Hematopoietic multipotent progenitor cell treated with erythropoietin and hydrocortisone succinate and interleukin-3 and kit ligand, for 4 days (in vitro differentiated cells): ENCODE data around the gene APP.
A peak's percentile ranks its signal among the peaks of the same experiment; 100 is the strongest.
"Not testable (repeated sequence)": the region's sequence is repeated elsewhere in the genome, so short reads cannot be mapped to it uniquely, and the experiment has no call there.

ENCODE experiments used
- DNase-seq: peaks from one replicate; pipeline ENCODE4 v3.0.0-alpha.2; 2015

The APP gene

DNA sequence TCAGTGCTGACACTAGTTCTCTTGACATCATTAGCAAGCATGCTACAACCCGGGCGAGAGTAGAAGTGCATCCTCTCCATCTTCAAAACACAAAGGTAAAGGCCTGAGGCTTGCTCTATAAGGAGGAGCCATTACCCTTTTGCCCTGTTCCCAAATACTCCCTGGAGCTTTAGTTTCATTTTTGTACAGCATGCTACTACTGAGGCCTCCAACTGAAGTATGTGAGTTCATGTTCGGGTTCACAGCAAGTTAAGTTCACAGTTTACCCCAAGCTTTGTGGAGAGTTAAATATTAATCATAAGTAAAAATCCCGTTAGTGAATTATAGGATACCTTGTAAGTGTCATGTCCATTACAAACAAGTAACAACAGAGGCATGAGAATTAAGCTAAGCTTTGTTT is 156.6 kb downstream of the APP start:
- DNase-seq = no peak

- not testable (repeated sequence) for DNase-seq
Observed at GRCh38 chr21:26012482-26012881, 158.1 kb downstream of the APP start.

GRCh38 chr21:26011292-26011940 is 159.2 kb downstream of the APP start:
- peak; percentile 10 for DNase-seq

DNA sequence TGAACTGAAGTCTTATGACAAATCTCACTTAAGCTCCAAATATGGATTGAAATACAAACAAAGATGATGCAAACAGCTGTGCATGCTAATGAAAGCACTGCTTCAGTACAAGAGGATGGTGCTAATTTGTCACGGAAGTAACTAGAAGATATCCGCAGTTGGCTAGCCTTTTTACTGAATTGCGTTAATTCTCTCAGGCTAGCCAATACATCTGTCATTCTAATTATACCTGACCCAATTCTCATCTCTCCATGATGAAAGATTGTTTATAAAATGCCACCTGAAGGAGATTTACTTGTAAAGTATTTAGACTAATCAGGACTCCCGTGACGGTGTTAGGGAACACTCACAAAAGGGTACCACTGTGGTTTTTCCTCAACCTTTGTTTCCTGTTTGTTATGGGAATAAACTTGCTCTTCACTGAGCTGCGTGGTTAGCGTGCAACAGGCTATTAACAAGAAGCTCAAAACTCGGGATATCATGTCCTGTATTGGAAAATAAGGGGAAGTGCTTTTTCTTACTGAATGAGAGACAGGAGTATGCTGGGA is 162.5 kb downstream of the APP start:
- DNase-seq = no peak

- no peak for DNase-seq
Observed at GRCh38 chr21:26005464-26005863, 165.1 kb downstream of the APP start.

DNA sequence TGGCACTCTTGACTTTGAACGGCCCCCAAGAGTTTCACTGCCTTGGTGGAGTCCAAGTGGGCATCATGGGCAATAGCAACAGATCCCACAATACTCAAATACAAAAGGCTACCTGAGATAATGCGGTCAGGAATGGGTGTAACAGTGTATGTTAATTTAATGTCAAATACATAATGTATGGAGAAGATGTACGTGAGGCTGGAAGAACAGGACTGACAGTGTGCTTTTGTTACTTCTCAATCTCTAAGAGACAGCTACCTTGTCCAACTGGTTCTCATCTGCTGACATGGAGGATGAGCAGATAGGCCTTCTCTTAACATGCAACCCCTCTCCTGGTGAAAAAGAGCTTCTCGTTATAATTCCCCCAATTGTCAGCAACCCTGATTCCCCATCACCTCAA is 167.2 kb downstream of the APP start:
- DNase-seq = no peak

DNA sequence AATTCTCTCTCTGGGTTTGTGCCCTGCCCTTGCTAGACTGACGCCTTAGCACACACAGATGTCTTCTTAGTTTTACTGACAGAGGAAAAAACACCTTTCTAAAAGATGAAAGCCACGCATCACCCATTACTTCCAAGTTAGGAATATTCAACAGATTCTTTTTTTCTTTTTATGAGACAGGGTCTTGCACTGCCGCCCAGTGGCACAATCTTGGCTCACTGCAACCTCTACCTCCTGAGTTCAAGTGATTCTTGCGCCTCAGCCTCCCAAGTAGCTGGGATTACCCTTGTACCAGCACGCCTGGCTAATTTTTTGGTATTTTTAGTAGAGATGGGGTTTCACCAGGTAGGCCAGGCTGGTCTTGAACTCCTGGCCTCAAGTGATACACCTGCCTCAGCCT is 169.2 kb downstream of the APP start:
- no peak for DNase-seq

- DNase-seq = peak; percentile 23
Observed at GRCh38 chr21:25999921-26000582, 170.5 kb downstream of the APP start.

DNA sequence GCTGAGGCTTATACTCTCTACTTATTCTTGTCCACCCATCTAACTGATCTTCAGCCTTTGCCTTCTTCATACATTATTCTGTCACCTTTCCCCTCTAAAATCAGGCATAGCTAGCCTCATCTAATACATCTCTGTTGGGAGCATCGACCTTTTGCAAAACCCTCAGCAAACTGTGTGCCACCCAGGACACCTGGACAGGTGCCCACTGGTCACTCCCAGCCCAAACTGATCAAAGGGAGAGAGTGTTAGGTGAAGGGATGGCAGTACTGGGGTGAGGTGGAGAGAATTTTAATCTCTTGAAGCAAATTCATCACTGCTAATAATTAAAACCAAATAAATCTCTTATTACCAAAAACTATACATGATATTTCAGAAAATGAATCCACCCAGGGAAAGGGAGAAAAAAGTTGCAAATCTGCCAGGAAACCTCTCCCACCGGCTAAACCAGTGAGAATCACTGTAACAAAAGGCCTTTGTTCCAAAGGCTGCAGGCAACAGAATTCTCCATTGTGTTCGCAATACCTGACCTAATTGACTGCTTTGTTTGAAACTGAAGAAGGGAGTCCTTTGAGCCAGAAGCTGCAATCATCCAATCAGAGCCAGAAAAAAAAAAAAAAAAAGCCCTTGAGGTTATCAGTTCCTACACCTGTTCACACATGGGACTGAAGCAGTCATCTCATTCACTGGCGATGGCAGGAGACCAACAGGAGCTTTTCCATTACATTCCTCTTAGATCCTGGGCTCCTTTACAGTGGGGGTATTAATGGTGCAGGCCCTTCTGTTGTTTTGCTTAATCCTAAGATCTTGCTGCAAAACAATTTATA is 172.6 kb downstream of the APP start:
- no peak for DNase-seq

- DNase-seq = no peak
Observed at GRCh38 chr21:25995278-25995677, 175.3 kb downstream of the APP start.

- DNase-seq = no peak
Observed at GRCh38 chr21:25994758-25995163, 175.8 kb downstream of the APP start.

- no peak for DNase-seq
Observed at GRCh38 chr21:25988738-25989137, 181.8 kb downstream of the APP start.

DNA sequence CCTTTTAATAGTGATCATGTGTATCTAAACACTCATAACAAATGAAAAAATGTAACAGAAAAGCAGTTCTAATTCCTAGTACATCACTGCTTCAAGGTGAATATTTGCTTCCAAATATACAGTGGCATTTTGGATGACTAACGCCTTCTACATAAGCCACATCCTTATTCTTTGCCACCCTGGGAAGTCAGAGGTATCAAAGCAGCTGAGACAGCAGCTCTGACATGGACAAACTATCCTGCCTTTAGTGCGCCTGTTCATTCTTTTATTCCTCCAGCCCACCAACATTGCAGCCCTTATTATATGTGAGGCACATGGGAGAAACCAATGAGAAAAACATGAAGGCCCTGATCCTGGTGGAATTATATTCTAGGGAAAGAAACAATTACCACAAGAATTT is 183.0 kb downstream of the APP start:
- DNase-seq = no peak

- no peak for DNase-seq
Observed at GRCh38 chr21:25986928-25987327, 183.6 kb downstream of the APP start.

DNA sequence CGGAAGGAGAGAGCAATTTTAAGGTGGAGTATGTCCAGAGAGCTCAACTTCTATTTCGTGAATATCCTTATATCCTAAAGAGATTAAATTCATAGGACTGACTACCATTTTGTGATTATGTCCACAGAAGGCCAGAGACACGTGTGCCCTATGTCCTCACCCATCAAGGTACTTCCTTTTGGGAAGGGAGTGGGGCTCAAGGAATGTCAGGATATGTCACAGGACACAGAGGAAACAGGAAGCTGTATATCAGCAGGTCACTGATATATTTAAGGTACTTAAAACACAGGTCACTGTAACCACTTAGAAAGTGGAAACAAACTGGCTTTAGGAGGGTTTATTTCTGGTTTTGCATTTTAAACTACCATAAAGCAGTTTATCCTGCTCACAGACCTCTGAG is 184.6 kb downstream of the APP start:
- DNase-seq = no peak

- no peak for DNase-seq
Observed at GRCh38 chr21:25984538-25984937, 186.0 kb downstream of the APP start.

GRCh38 chr21:25983745-25984144 is 186.8 kb downstream of the APP start:
- no peak for DNase-seq

DNA sequence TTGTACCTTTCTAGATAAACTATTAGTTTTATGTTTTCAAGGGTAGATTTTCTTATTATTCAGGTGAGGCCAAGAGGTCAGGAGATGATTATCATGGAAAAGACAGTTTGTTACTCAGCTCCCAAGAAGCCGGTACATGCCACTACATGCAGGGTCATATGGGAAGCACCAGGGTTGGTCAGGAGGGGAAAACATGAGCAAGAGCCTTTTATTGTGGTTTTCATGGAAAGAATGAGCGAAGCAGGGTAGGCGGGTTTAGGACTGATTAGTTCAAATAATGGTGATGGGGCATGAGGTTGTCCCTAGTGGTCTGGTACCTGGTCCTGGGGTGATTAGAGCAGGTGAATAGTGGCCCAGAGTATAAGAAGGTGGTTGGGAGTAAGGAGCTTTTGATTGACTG is 189.9 kb downstream of the APP start:
- no peak for DNase-seq

- no peak for DNase-seq
Observed at GRCh38 chr21:25979845-25980616, 190.5 kb downstream of the APP start.

GRCh38 chr21:25977068-25977611 is 193.4 kb downstream of the APP start:
- DNase-seq = no peak

DNA sequence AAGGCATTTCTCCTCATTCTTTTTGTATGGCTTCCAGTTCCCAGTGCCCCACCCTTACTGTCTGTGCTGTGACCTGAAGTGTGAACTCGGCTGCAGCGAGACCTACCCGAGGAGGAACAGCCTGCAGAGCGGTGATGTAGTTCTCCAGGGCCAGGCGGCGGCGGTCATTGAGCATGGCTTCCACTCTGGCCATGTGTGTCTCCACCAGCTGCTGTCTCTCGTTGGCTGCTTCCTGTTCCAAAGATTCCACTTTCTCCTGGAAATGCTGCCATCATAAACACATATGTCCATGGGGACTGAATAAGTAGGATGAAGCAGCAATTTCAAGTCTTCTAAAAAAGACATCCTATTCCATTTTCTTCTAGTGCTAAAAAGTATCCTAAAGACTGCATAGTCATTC is 195.6 kb downstream of the APP start:
- no peak for DNase-seq

DNA sequence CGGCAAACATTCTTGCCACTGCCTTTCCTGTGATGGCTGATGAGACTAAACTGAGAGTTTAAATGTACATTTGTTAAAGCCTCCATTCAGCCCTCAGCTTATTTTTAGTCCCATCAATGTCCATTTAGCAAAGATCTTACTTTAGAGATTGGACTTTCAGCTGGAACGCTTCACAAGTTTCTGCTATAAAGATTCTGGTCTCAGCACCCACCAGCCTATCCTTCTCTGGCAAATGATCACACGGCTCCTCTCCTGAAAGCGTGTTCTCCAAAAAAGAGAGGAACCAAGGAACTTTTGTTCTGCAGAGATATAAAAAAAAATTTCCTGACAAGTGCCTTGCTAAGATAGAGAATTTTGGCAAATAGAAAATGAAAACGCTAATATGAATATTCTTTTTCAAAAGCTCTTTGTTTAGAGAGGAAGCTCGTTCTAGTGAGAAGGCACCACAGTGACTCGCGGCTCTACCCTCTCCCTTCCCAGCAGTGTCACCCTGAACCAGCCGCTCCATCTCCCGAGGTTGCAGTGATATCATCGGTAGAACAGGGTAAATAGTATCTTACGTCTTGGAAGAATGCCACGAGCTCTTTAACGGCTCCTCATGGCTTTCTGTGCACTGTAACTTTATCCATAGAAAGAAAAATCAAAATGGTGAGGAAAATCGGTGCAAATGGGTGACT is 200.2 kb downstream of the APP start:
- DNase-seq = no peak
